Muscle of arm (tissue), 12 donors: ENCODE data around the gene ASTN2. TPM values are rescaled to one million over a fixed set of nuclear protein-coding genes. Genes with fewer than 3 reads are reported as not detected.

Experiments used
- DNase-seq: peaks from one replicate; pipeline ENCODE4 v3.0.0-alpha.2; 2013
- polyA plus RNA-seq, 12 donors: library from polyadenylated mRNA; unstranded; fragments of 120-200 nt; gene quantifications; one replicate each; pipeline ENCODE4 v1.2.1, GENCODE V29; 2013; ENCODE audit not compliant: insufficient read length in 12 of 12

ASTN2 gene
- polyA plus RNA-seq, 12 donors, result 3.7 to 15.7 (median 5.5) TPM; not detected in 2

GRCh38 chr9:116958881-116959280 is 456.0 kb downstream of the ASTN2 start:
- no peak for DNase-seq

GRCh38 chr9:116954731-116955130 is 460.1 kb downstream of the ASTN2 start:
- no peak for DNase-seq

GRCh38 chr9:116953271-116953670 is 461.6 kb downstream of the ASTN2 start:
- DNase-seq, result no peak

- DNase-seq, result no peak
Measured at GRCh38 chr9:116952436-116952810, 462.4 kb downstream of the ASTN2 start.

GRCh38 chr9:116951588-116952435 is 463.0 kb downstream of the ASTN2 start:
- DNase-seq, result no peak

GRCh38 chr9:116945817-116946216 is 469.0 kb downstream of the ASTN2 start:
- no peak for DNase-seq

GRCh38 chr9:116944714-116945534 is 469.9 kb downstream of the ASTN2 start:
- DNase-seq, result no peak

GRCh38 chr9:116943970-116944369 is 470.9 kb downstream of the ASTN2 start:
- DNase-seq, result no peak

GRCh38 chr9:116942593-116943061 is 472.2 kb downstream of the ASTN2 start:
- DNase-seq, result no peak

- DNase-seq, result no peak
Measured at GRCh38 chr9:116941266-116941665, 473.6 kb downstream of the ASTN2 start.

GRCh38 chr9:116940614-116941215 is 474.1 kb downstream of the ASTN2 start:
- no peak for DNase-seq

- DNase-seq, result no peak
Measured at GRCh38 chr9:116939614-116940013, 475.2 kb downstream of the ASTN2 start.

- no peak for DNase-seq
Measured at GRCh38 chr9:116939161-116939560, 475.7 kb downstream of the ASTN2 start.

GRCh38 chr9:116937361-116937760 is 477.5 kb downstream of the ASTN2 start:
- DNase-seq, result no peak

GRCh38 chr9:116935149-116935897 is 479.5 kb downstream of the ASTN2 start:
- no peak for DNase-seq

- DNase-seq, result no peak
Measured at GRCh38 chr9:116934131-116934530, 480.7 kb downstream of the ASTN2 start.

GRCh38 chr9:116933251-116933650 is 481.6 kb downstream of the ASTN2 start:
- no peak for DNase-seq

- no peak for DNase-seq
Measured at GRCh38 chr9:116929621-116930020, 485.2 kb downstream of the ASTN2 start.

- DNase-seq, result no peak
Measured at GRCh38 chr9:116928884-116929283, 486.0 kb downstream of the ASTN2 start.

GRCh38 chr9:116928289-116928688 is 486.6 kb downstream of the ASTN2 start:
- no peak for DNase-seq

- DNase-seq, result no peak
Measured at GRCh38 chr9:116927726-116928125, 487.1 kb downstream of the ASTN2 start.

GRCh38 chr9:116925121-116925520 is 489.7 kb downstream of the ASTN2 start:
- no peak for DNase-seq
